GM12878 (cell line): Measurements from ENCODE around the gene DET1. TPM values are rescaled to one million over a fixed set of nuclear protein-coding genes. Genes with fewer than 3 reads are reported as not detected.

Source experiments
- BCL11A ChIP-seq: IDR thresholded peaks from 2 replicates; pipeline ENCODE4 v1.6.1; 2011; ENCODE audit warnings: low read depth, low read length
- CBX3 ChIP-seq: fragments of 200-600 bp; sonication (generic); IDR thresholded peaks from 2 replicates; pipeline ENCODE4 v1.6.1; 2016; ENCODE audit warnings: low read depth, borderline replicate concordance
- E2F8 ChIP-seq: fragments of 450-650 bp; IDR thresholded peaks from 2 replicates; pipeline ENCODE4 v1.6.1; 2018; ENCODE audit warnings: mild to moderate bottlenecking, low read depth, moderate library complexity; ENCODE audit not compliant: partially characterized antibody
- MAX ChIP-seq: IDR thresholded peaks from 2 replicates; pipeline ENCODE4 v1.6.1; 2012; ENCODE audit warnings: low read depth, low read length, improper control_type of control experiment
- NR2C1 ChIP-seq: fragments of 450-650 bp; IDR thresholded peaks from 2 replicates; pipeline ENCODE4 v1.6.1; 2017; ENCODE audit warnings: antibody characterized with exemption, mild to moderate bottlenecking, moderate library complexity
- NR2C2 ChIP-seq: IDR thresholded peaks from 2 replicates; pipeline ENCODE4 v1.6.1; 2011; ENCODE audit warnings: borderline replicate concordance, low read depth; ENCODE audit not compliant: control insufficient read depth, insufficient read length
- RELB ChIP-seq: fragments of 450-650 bp; IDR thresholded peaks from 2 replicates; pipeline ENCODE4 v1.6.1; 2017; ENCODE audit warnings: low read depth, mild to moderate bottlenecking, moderate library complexity
- REST ChIP-seq: IDR thresholded peaks from 2 replicates; pipeline ENCODE4 v1.6.1; 2012; ENCODE audit warnings: mild to moderate bottlenecking, low read depth, low read length
- SMAD1 ChIP-seq: fragments of 450-650 bp; IDR thresholded peaks from 2 replicates; pipeline ENCODE4 v1.6.1; 2018; ENCODE audit warnings: mild to moderate bottlenecking, low read depth; ENCODE audit not compliant: partially characterized antibody
- SMAD5 ChIP-seq: IDR thresholded peaks from 2 replicates; pipeline ENCODE4 v1.6.1; 2016; ENCODE audit warnings: antibody characterized with exemption, low read depth
- STAT1 ChIP-seq: fragments of 450-650 bp; conservative IDR thresholded peaks from 2 replicates; pipeline ENCODE4 v1.6.1; 2014; ENCODE audit warnings: antibody characterized with exemption, mild to moderate bottlenecking
- polyA plus RNA-seq, 11 experiments: library from polyadenylated mRNA; depleted of rRNA in 4 of 11; unstranded in 6 of 11; stranded (reverse) in 5 of 11; fragments of >200 nt; fragmentation: Nextera tagmentation in 4 of 11; fragmentation: Illumina TruSeq in 1 of 11; extraction: Ambion mirVana in 4 of 11; extraction: Trizol in 1 of 11; gene quantifications; 1 replicate in 1 of 11; 2 replicates in 10 of 11; pipeline versions ENCODE4 v1.2.1 to v1.2.3, GENCODE V29; 2011 to 2016; ENCODE audit warnings: inconsistent platforms in 2 of 11, missing spikeins in 2 of 11, low read depth in 1 of 11
- total RNA-seq, 4 experiments: library from RNA; depleted of rRNA in 3 of 4; stranded (reverse); fragments of >200 nt in 3 of 4; fragmentation: Illumina TruSeq in 1 of 4; extraction: Trizol in 1 of 4; gene quantifications; 2 replicates each; pipeline versions ENCODE4 v1.2.1 to v1.2.3, GENCODE V29; 2013 to 2021

Gene DET1
- total and polyA plus RNA-seq, 10 of the 15 experiments (the other 5 are each of a cell fraction or from before 2014, with no cell fraction given), result 0.16 to 2.7 (median 1.4) TPM

GRCh38 chr15:88504445-88504844 is 42.0 kb downstream of the DET1 start (continued):
- no peak for TF ChIP-seq RELB
- no peak for TF ChIP-seq NR2C2
- no peak for TF ChIP-seq REST
- TF ChIP-seq SMAD1, result no peak
- TF ChIP-seq E2F8, result no peak
- TF ChIP-seq SMAD5, result no peak
- no peak for TF ChIP-seq NR2C1
- TF ChIP-seq STAT1, result no peak
- TF ChIP-seq MAX, result no peak
- no peak for TF ChIP-seq BCL11A
- no peak for TF ChIP-seq CBX3
